Motor neuron (in vitro differentiated cells): ENCODE results near the gene POU3F3. TPM values are rescaled to one million over a fixed set of nuclear protein-coding genes. Genes with fewer than 3 reads are reported as not detected.

Experiments used
- ATAC-seq, 8 experiments: fragments of 200-7000 bp; cut with Tn5 transposase; replicated peaks in 6 of 8; 2 replicates each; pipeline ENCODE4 v1.8.0; 2021; ENCODE audit warnings: mild to moderate bottlenecking in 8 of 8, moderate library complexity in 8 of 8
- H3K27ac ChIP-seq, 2 donors: fragments of 250-450 bp; sonication (Bioruptor Pico); 2 replicates each; pipeline ENCODE4 v1.9.0; 2021; ENCODE audit warnings: antibody characterized with exemption in 2 of 2, mild to moderate bottlenecking in 2 of 2, moderate library complexity in 1 of 2
- H3K4me1 ChIP-seq, 2 donors: fragments of 250-450 bp; sonication (Bioruptor Pico); replicated peaks in 1 of 2; 2 replicates each; pipeline ENCODE4 v1.6.1; 2021; ENCODE audit warnings: antibody characterized with exemption in 2 of 2, mild to moderate bottlenecking in 2 of 2, moderate library complexity in 1 of 2
- H3K4me3 ChIP-seq, 5 donors: fragments of 250-450 bp; sonication (Bioruptor Pico); 2 replicates each; pipeline ENCODE4 v1.9.0; 2021; ENCODE audit warnings: antibody characterized with exemption in 5 of 5, mild to moderate bottlenecking in 5 of 5, moderate library complexity in 4 of 5
- WGBS, 10 experiments: fragments of 450-650 bp; shearing (Covaris generic); methylation state at CpG; one replicate each; pipeline ENCODE4 v1.0.0; 2022; 5-methylcytosine and 5-hydroxymethylcytosine counted together
- in situ Hi-C, 9 experiments: fragments of 400-800 bp; cut with MboI; loops; one replicate each; pipeline ENCODE4 v1.15.0; 2021; ENCODE audit warnings: low sequenced_read_pairs in 9 of 9, low pct_unique_long_range_greater_than_20kb in 2 of 9; ENCODE audit not compliant: unreplicated experiment in 9 of 9
- total RNA-seq, 8 experiments: library from RNA; unstranded; fragments of 300-600 nt; gene quantifications; 2 replicates each; pipeline versions ENCODE4 v1.2.3 to v1.2.4, GENCODE V29; 2022

Gene POU3F3
- total RNA-seq, 8 experiments from 2014 or later, result 0.14 to 55.4 (median 39.8) TPM; not detected in 1

DNA sequence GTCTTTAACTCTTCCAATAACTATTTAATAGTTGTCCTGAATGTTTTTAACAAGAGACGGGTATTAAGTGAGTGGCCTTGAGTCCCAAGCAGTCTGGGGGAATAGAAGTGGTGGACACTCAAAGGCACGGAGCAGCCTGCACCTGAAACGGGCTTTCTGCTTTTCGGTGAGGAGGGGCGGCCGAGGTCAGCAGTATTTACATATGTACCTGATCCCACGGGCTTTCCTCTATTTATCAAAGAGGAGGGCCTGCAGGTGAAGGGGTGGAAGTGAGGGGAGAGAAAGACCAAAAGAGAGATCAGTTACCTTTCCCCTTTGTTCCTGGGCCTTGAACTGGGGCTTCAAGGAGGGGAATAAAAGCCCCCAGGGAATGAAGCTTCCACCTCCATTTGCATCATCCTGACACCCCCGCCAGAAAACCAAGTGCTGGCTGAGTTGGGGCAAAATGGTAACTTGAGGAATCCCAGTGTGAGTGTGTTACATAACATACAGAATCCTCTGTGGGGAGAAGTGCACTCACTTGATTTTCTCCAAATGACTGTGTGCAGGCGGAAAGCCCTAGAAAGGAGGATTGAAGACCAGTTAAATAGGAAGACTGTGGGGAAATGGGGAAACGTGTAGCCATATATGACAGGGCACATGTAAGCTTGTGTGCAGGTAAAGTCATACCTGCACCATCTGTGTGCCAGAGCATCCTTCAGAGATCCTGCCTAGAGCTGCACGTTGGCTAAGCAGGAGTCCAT is 12.4 kb downstream of the POU3F3 start:
- ATAC-seq, result no peak
- Histone ChIP-seq H3K4me1 (peaks cover 39% of the 10 kb centered on the region in 2 donors), H3K27ac (no peak overlapping the region), H3K4me3 (no peak overlapping the region)
- in situ Hi-C loops, result loop anchor here in 5 of 9 experiments (25.0 kb wide), 3 partner anchors 904 to 1704 kb away; no protein-coding TSS in a partner anchor
- 0 to 100% (median 57%) methylated on average over 2 to 7 of the region's 11 CpGs; no CpG with 5 or more reads in 2 of the 10 experiments for WGBS, 10 experiments

DNA sequence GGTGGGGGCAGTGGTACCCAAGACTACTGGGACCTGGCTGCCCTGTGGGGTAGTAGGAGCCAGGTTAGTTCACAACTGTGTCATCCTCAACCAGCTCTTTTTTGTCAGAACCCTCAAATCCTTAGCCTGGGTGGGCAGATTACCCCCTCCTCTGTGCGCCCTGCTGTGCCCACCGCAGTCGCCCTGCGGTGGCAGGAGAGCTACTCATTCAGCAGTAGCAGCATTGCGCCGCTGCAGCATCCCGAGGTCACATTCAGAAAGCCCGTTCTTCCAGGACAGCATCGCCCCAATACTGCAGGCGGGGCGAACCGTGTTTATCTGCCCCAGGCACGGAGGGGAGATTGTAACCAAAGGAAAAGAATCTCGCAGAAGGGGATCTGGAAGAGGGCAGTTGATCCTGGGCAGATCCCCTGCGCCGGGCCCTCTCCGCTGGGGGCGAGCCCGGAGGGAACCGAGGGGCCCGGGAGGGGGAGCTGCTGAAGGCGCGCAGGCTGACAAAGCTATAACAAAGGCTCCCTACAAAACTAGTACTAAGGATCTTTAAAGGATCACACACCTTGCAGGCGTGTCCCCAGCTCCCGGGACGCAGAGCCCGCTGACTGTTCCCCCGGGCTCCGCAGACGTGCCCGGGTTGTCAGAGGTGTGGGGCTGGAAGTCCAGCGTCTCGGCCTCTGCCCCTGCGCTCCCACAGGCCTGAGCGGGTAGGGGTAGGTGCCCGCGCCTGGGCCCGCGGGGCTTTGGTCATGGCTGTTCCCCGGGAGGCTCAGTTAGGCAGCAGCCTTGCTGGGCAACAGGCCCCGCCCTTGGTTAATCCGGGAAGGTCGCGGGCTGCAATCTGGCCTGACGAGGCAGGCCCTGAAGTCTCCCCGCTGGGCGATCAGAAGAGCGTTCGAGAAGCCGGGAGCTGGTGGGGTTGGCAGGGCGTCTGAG is 13.2 kb downstream of the POU3F3 start:
- Histone ChIP-seq H3K4me3 (peak overlapping the region in 4 of 5 donors; percentile 2 to 29 (median 19)), H3K4me1 (peaks cover 35 to 39% of the 10 kb centered on the region in 2 donors), H3K27ac (no peak overlapping the region)
- in situ Hi-C loops, result loop anchor here in 5 of 9 experiments (25.0 kb wide), 3 partner anchors 905 to 1705 kb away; no protein-coding TSS in a partner anchor
- WGBS, 10 experiments, result 22 to 43% (median 27%) methylated on average over 3 to 17 of the region's 51 CpGs; no CpG with 5 or more reads in 6 of the 10 experiments
- peak in 6 of 8 experiments; percentile 31 to 48 (median 40) for ATAC-seq

DNA sequence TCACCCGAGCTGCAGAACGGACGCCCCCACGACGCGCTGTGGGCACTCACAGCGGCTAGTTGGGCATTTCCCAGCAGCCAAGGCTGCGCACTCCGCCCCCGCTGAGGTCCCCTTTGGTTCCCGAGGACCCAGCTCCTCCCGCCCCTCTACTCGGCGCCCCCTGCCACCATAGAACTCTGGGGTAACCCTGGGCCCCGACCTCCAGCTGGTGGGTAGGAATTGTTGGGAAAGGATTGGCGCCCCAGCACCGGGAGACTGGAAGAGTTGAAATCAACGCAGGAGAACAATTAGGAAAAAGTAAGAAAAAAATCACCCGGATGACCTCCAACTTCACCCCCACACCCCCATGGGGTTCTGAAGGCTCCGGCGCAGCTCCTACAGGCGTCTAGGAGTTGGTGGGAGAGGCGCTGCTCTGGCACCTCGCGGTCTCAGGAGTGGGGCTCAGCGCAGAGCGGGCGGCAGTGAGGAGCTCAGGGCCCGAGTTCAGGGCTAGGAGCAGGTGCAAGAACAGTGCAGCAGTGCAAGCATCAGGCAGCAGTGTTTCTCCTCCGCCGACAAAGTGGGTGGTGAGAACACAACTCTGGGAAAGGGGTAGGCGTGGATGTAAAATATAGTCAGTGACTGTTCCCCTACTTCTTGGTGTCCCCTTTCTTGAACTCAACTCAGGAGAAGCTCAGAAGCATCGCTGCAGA is 14.0 kb downstream of the POU3F3 start:
- in situ Hi-C loops, result loop anchor here in 5 of 9 experiments (25.0 kb wide), 3 partner anchors 906 to 1706 kb away; no protein-coding TSS in a partner anchor
- 34 to 62% (median 54%) methylated on average over 1 to 9 of the region's 33 CpGs; no CpG with 5 or more reads in 6 of the 10 experiments for WGBS, 10 experiments
- H3K27ac ChIP-seq, result no peak overlapping the region
- peaks cover 35% of the 10 kb centered on the region in 2 donors for H3K4me1 ChIP-seq
- H3K4me3 ChIP-seq, result peak overlapping the region in 3 of 5 donors; percentile 12 to 29 (median 26)
- ATAC-seq, result no peak

DNA sequence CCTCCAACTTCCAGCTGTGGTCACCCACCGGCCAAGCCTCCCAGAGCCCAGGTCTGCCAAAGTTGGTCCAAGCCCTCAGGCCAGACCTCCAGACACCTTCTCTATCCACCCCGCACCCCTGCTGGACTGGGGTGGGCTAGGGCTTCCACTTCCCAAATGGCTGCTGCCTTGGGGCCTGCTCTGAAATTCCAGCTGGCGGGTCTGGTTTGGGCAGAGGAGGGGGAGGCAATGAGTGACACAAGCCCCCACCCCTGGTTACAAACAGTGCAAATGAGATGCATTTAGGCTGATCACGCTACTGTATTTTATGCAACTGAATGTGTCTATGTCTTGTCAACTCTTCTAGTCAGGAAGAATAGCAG is 14.6 kb downstream of the POU3F3 start:
- Histone ChIP-seq H3K27ac (no peak overlapping the region), H3K4me1 (peaks cover 30% of the 10 kb centered on the region in 2 donors), H3K4me3 (no peak overlapping the region)
- WGBS, 10 experiments, result 33 to 100% (median 80%) methylated on average over 1 to 2 of the region's 4 CpGs; no CpG with 5 or more reads in 4 of the 10 experiments
- ATAC-seq, result no peak
- in situ Hi-C loops, result loop anchor here in 5 of 9 experiments (25.0 kb wide), 3 partner anchors 906 to 1706 kb away; no protein-coding TSS in a partner anchor

DNA sequence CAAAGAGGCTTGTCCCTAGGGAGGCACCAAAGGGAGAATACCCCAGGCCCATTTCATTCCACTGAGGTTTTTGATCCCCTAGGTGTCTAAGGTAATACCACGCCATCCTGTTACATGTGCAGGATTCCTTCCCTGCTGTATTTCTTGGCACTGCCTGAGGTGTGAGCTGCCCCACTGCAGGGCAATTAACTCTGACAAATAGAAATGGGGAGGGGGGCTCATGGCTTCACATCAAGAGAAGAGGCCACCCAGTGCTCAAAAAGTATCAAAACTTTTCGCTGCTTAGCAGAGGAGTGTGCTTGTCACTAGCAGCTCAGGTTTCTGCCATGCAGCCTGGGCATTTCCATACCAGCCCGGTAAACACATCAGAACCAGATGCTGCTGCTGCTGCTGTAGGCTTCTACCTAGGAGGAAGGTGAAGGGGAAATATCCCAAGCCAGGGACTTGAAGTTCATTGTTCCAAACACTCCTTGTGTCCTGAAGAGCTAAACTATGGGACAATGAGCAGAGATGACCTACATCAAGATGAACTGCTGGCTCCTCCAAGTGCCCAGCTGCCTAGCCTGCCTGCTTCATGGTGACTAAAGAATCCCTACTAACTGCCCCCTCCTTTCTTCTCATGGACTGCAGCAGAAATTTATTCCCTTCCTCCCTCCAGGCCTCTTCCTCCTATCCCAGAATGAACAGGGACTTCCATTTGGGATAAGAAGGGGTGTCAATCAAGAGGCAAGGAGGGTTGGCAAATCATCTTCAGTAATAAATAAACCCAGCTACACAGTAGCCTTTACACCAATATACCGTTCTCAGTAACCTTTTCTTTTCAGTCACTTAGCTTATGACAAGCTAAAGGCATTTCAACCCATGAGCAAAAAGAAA is 16.4 kb downstream of the POU3F3 start:
- 11 to 100% (median 60%) methylated on average over 1 to 3 of the region's 4 CpGs; no CpG with 5 or more reads in 2 of the 10 experiments for WGBS, 10 experiments
- H3K4me3 ChIP-seq, result no peak overlapping the region
- no peak for ATAC-seq
- in situ Hi-C loops, result loop anchor here in 5 of 9 experiments (25.0 kb wide), 3 partner anchors 908 to 1708 kb away; no protein-coding TSS in a partner anchor
- H3K4me1 ChIP-seq, result peaks cover 20 to 27% of the 10 kb centered on the region in 2 donors
- H3K27ac ChIP-seq, result no peak overlapping the region

DNA sequence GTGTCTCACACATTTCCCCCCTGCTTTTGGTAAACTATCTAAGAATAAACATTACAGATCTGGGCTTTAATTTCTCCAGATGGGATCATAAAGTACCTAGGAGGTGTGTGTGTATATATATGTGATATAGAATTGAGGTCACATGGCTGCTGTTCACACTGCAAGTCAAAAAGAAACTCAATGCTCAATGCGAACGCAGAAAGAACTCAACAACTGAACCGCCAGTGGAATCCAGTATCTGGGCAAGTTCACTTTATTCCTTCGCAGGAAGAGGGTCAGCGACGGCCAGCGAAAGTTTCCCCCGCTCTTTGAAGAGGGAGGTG is 17.7 kb downstream of the POU3F3 start:
- Histone ChIP-seq H3K27ac (no peak overlapping the region), H3K4me3 (peak overlapping the region; percentile 38 to 84 (median 54)), H3K4me1 (peaks cover 18 to 24% of the 10 kb centered on the region in 2 donors)
- in situ Hi-C loops, result loop anchor here in 5 of 9 experiments (25.0 kb wide), 3 partner anchors 909 to 1709 kb away; no protein-coding TSS in a partner anchor
- ATAC-seq, result no peak
- WGBS, 10 experiments, result 0 to 20% (median 4%) methylated on average over 1 to 7 of the region's 8 CpGs; no CpG with 5 or more reads in 3 of the 10 experiments

DNA sequence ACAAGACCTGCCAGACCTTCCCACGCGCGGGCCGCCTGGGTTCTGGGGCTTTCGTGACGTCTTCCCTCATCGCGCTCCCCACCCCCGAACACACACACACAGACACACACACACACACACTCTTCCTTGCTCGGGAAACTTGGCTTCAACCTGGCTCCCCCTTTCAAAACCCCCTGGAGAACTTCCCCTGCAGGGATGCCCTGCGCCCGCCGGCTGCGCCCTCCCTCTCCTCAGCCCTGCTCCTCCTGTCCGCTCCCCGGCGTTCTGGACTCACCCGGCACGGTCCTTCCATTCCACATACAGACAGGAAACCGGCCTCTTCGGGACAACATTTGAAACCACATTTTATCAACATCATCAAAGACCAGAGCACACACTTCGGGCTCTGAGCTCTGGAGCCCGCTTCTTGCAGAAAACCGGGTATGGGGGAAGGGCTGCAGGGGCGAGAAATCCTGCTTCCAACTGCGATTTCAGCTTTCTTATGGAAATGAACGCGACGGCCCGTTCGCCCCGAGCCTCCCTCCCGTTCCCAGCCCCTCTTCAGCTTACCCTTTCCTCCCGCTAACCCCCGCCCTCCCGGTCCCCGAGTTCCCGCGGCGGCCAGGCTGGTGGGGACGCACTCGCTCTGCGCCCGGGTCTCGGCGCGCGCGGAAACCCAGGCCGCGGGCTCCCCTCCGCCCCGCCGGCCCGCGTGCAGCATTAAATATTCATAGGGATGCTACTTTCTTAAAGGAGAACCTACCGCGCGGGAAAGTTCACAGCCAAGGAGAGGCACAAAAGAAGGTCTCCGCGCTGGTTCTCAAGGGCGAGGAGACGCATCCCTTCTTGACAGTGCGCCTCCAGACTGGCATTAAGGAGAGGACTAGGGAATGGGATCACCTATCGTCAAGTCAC is 18.3 kb downstream of the POU3F3 start:
- peak in 6 of 8 experiments; percentile 11 to 57 (median 48) for ATAC-seq
- Histone ChIP-seq H3K27ac (peak overlapping the region; percentile 32 to 49), H3K4me1 (peaks cover 12 to 18% of the 10 kb centered on the region in 2 donors), H3K4me3 (peak overlapping the region; percentile 38 to 84 (median 54))
- in situ Hi-C loops, result loop anchor here in 5 of 9 experiments (25.0 kb wide), 3 partner anchors 910 to 1710 kb away; no protein-coding TSS in a partner anchor
- WGBS, 10 experiments, result 0 to 5% (median 1%) methylated on average over 2 to 14 of the region's 65 CpGs; no CpG with 5 or more reads in 5 of the 10 experiments

DNA sequence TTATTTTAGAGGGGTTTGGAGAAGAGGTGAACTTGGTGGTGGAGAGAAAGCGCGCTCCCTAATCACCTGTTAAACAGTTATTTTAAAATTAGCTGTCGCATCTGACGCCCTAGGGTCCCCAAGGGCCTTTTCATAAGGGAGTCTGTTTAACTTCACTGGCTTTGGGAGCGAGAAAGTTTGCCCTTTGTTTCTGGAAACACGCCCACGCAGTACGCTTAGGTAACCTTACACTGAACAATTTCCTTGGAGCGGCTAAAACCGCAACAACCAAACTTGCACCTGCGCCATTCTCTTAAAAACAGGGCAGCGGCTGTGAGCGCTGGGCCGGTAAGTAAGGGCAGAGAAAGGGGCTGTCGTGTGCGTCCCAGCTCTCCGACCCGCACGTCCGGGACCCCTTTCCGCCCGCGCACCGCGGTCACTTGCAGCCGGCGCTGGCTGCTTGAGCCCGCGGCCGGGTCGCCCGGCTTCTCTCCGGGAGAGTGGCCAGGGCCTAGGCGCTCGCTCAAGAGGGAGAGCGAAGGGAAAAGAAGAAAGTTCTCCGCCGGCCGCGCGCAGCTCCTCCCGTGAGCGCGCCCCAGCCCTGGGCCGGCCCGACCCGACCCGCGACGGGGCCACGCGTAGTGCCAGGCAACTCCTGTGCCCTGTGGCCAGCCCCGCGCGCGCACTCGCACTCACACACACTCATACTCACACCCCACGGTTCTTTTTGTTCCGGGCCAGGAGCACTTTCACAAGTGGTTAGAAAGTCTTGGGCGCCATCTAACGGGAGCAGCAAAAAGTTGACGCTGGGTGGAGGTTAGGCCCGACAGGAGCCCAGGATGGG is 19.2 kb downstream of the POU3F3 start:
- 0 to 8% (median 2%) methylated on average over 3 to 37 of the region's 63 CpGs; no CpG with 5 or more reads in 4 of the 10 experiments for WGBS, 10 experiments
- Histone ChIP-seq H3K4me3 (peak overlapping the region; percentile 38 to 84 (median 54)), H3K27ac (peak overlapping the region; percentile 32 to 49), H3K4me1 (peaks cover 5 to 11% of the 10 kb centered on the region in 2 donors)
- peak; percentile 81 to 96 (median 86) for ATAC-seq
- in situ Hi-C loops, result loop anchor here in 5 of 9 experiments (25.0 kb wide), 3 partner anchors 911 to 1711 kb away; no protein-coding TSS in a partner anchor

DNA sequence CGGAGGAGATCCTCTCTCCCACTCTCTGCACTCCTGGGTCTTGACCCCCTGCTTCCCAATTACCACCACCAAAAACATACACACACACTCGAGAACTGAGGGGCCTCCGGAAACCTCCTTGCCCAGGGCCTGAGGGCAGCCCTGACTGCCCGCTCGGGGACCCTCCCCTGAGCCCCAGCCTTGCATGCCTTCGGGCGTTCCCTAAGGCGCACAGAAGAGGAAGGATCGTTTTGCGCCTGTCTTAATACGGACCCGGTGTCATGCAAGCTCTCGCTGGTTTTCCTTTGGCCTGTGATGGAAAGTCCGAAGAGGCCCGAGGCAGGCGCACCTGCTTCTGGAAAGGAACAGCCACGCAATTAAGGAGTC is 19.8 kb downstream of the POU3F3 start:
- peak in 7 of 8 experiments; percentile 11 to 40 (median 23) for ATAC-seq
- in situ Hi-C loops, result loop anchor here in 5 of 9 experiments (25.0 kb wide), 3 partner anchors 911 to 1711 kb away; no protein-coding TSS in a partner anchor

DNA sequence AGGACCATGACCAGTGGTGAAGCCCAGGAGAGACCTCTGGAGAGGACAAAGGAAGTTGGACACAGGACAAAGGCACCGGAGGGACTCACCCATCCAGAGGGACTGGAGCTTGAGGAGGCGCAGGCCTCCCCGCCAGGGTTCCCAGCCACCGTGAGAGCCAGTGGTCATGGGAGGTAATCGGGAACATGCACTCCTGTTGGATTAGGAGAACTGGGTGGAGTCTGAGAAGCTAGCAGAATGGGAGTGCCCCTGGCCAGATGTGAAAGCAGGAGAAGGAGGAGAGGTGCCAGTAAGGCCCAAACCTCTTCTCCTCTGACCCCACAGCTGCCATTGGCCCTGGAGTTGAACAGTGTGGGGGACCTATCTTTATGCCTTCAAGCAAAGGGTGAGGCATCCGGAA is 20.3 kb downstream of the POU3F3 start:
- no peak overlapping the region for H3K27ac ChIP-seq

More for the DNA sequence above, 19.8 kb downstream of the POU3F3 start:
- Histone ChIP-seq H3K4me3 (peak overlapping the region; percentile 38 to 84 (median 54)), H3K27ac (no peak overlapping the region), H3K4me1 (peaks cover 5 to 11% of the 10 kb centered on the region in 2 donors)
- WGBS, 10 experiments, result 20 to 45% (median 38%) methylated on average over 1 to 11 of the region's 17 CpGs; no CpG with 5 or more reads in 6 of the 10 experiments

More for the DNA sequence above, 20.3 kb downstream of the POU3F3 start:
- WGBS, 10 experiments, result 0 to 94% (median 59%) methylated on average over 1 to 5 of the region's 6 CpGs; no CpG with 5 or more reads in 4 of the 10 experiments
- in situ Hi-C loops, result loop anchor here in 5 of 9 experiments (25.0 kb wide), 3 partner anchors 912 to 1712 kb away; no protein-coding TSS in a partner anchor
- peaks cover 5 to 11% of the 10 kb centered on the region in 2 donors for H3K4me1 ChIP-seq
- no peak for ATAC-seq
- no peak overlapping the region for H3K4me3 ChIP-seq
